ENCODE results near the gene GBP1. TPM values are rescaled to one million over a fixed set of nuclear protein-coding genes. Genes with fewer than 3 reads are reported as not detected.
"Not testable (repeated sequence)": the region's sequence is repeated elsewhere in the genome, so short reads cannot be mapped to it uniquely, and the experiment has no call there.

Gene GBP1
- polyA plus RNA-seq (2013, experiment 1 of 2; ENCODE audit: insufficient read length) = 80.7 TPM
- polyA plus RNA-seq (2013, experiment 2 of 2; ENCODE audit: insufficient read length) = 87.5 TPM

DNA sequence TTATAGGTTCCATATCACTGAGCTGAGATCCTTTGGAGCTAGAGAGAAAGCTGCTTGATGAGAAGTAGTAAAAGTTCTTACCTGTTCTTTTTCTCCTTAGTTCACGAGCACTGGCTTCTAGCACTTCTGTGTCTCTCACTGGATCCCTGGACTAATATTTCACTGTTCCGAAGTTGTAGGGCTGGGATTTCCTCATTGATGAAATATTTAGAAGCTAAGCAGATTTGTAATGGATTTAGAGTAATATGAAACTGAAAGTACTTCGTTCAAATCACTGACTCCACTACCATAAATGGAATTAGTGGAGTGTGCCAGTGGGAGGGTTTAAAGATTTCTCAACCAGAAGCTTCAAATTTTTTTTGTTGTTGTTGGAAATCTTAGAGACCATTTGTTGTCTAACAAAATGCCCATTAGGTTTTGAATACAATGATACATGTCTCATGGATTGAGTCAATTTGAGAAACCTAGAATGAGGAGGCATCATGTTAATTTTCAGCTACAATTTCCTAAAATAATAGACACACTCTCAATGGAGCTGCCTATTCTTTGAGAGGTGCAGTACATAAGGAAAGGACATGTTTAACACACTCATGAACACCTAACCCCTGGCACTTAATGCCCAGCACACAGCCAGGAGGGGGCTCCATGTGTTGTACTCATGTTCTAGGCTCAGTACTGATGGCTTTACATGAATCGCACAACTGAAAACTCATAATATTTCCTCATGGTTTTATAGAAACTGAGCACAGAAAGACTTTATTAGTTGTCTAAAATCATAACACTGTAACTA is at the start of gene GBP1:
Gene GBP1, minus strand, starts transcription at position 130 of the 790 bp plus-strand sequence. CDS start 1,974 bp downstream, outside the sequence.
- DNase-seq = peak; percentile 90

GRCh38 chr1:89114662-89115061 is 49.7 kb upstream of the GBP1 start:
- no peak for DNase-seq

- no peak for DNase-seq
Observed at GRCh38 chr1:89112871-89113613, 48.0 kb upstream of the GBP1 start.

DNA sequence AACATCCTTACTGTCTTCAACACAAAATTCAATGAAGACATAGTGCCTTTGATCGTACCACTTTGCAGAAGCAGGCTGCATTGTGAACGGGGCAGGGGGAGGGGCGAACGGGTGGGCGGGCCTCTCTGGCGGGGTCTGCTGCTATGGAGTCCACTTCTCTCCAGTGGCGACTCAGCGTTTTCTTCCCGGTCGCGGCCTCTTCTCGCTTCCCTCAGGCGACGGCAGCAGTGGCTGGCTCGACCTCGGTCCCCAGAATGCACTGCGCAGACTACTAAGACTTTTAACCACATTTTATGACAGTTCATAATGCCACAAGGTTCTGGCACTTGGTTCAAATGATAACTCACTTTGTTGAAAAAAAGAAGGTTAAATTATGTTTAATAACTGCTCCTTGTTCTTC is 39.7 kb upstream of the GBP1 start:
- no peak for DNase-seq

- peak; percentile 34 for DNase-seq
Observed at GRCh38 chr1:89104147-89104546, 39.1 kb upstream of the GBP1 start.

- DNase-seq = no peak
Observed at GRCh38 chr1:89102021-89102420, 37.0 kb upstream of the GBP1 start.

DNA sequence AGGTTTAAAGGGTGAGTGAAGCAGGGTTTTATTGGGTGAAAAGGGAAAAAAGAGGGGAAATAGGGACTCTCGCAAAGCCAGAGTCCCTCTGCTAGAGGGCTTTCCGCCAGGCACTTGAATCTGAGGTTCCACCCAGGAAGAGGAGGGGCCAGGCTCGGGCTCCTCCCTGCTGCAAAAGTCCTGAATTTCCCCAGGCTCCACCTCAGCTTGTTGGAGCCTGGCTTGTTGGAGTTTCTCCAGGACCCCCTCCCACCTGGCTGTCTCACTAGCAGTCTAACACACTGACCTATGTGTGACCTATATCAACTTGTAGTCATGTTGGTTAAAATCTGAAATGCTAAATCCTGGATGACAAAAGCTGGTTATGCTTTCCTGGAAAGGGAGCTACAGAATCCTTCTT is 35.4 kb upstream of the GBP1 start:
- DNase-seq = no peak

DNA sequence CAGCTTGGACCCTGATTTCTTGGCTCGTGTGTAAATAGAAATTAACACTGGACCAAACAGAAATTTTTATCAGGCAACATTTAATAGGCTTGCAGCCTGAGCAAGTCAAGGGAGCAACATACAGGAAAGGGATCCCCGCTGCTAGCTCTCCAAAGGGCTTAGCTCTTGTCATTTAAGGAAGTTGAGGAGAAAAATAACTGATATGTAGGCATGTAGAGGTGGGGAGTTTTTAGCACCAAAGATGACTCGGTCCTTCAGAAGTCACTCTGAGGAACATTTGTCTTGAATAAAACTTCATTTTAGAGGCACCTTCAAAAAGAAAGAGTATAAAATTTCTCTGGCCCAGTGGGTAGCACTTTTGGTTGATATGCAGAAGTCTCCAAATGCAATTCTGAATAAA is 33.8 kb upstream of the GBP1 start:
- no peak for DNase-seq

DNA sequence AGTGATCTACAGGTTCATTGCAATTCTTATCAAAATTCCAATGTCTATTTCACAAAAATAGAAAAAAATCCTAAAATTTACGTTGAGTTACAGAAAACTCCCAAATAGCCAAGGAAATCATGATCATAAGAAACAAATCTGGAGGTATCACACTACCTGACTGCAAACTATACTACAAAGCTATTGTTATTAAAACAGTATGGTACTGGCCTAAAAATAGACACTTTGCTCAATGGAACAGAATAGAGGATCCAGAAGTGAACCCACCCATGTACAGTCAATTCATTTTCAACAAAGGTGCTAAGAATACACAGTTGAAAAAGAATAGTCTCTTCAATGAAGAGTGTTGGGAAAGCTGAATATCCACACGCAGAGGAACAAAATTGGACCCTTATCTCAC is 30.7 kb upstream of the GBP1 start:
- no peak for DNase-seq

GRCh38 chr1:89089962-89090361 is 25.0 kb upstream of the GBP1 start:
- no peak for DNase-seq

- DNase-seq = no peak
Observed at GRCh38 chr1:89088572-89088971, 23.6 kb upstream of the GBP1 start.

DNA sequence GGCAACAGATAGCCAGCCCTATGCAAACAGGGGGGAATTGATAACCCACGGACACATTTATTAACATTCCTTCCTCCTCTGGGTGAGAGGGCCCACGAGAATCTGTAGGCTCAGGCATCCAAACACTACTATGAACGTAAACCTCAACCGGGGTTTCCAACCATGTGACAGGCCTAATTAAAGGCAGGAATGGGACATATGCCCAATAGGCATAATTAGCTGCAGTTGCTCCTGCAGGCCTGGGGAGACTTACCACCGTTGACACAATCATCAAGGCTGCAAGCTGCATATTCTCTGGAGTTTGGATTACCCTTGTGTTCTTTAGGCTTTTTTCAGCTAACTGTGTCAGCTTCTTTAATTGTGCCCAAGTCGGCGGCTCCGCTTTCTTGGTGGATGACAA is 22.2 kb upstream of the GBP1 start:
- no peak for DNase-seq

GRCh38 chr1:89085781-89086180 is 20.8 kb upstream of the GBP1 start:
- DNase-seq = no peak

DNA sequence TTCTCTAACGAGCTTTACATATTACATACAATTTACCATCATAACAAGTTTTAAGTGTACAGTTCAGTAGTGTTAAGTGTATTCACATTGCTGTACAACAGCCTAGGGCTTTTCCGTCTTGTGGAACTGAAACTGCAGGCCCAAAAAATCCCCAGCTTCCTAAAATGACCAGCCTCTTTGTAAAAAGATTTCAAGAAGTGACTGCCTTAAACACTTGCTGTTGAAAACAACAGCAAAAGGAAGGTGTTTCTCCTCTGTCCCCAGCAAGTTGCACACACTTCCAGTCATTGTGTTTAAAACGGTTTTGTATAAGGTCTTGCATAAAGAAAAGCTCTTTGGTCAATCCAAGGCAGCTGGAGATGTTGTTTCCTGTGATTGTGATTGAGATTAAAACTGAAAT is 16.0 kb upstream of the GBP1 start:
- DNase-seq = no peak

DNA sequence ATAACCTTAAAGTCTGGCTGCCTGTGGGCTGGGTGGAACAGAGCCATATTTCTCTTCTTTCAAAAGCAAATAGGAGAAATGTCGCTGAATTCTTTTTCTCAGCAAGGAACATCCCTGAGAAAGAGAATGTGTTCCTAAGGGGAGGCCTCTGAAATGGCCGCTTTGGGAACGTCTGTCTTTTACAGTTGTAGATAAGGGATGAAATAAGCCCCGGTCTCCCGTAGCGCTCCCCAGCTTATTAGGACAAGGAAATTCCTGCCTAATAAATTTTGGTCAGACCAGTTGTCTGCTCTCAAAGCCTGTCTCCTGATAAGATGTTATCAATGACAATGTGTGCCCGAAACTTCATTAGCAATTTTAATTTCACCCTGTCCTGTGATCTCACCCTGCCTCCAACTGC is 15.1 kb upstream of the GBP1 start:
- not testable (repeated sequence) for DNase-seq

GRCh38 chr1:89072466-89073065 is 7.6 kb upstream of the GBP1 start:
- not testable (repeated sequence) for DNase-seq

GRCh38 chr1:89070509-89070908 is 5.5 kb upstream of the GBP1 start:
- DNase-seq = no peak

- no peak for DNase-seq
Observed at GRCh38 chr1:89069951-89070350, 4.9 kb upstream of the GBP1 start.

DNA sequence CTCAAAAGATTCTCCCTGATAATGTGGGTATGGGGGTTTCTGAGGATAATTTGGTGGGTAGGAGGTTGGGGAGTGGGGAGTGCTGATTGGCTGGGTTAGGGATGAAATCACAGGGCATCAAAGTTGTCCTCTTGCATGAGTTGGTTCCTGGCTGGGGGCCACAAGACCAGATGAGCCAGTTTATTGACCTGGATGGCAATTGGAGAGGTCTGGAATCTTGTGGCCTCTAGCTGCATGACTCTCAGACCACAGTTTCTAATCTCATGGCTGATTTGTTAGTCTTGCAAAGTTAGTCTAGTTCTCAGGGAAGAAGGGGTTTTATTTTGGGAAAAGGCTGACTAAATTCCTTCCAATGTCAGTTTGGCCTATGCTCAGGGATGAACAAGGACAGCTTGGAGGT is 3.3 kb upstream of the GBP1 start:
- DNase-seq = peak; percentile 68

DNA sequence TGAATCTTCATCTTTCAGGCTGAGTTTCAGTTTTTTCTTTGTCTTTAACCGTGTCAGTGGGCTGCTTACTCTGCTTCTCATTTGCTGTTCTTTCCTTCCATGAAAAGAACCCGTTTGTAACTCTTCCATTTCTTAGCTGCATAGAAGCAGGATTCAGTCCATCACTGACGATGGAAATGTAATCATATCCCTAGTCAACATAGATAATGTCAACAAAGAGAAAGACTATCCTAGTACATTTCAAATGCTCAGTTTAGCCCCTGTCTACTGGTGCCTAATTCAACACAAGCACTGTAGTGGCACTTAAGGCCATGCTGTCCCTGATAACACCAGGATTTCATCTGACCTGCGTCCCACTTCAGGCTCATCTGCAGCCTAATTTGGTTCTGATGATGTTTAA is 376 bp downstream of the GBP1 start:
- DNase-seq = no peak

DNA sequence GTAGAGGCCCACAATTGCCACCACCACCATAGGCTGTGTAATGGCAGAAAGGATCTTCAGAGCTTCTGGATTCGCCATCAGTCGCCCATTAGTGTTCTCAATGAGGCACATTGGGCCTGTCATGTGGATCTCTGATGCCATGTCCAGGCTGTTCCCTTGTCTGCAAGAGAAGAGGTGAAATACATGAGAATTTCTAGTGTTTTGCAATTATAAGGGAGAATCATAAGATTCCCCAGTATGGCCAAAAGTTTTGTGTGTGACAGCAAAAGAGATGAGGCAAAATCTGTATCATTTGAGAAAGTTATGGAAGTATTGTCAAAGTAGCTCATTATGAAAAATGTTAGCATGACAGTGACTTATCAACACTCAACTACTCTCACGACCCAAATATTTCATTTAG is 1.9 kb downstream of the GBP1 start:
- no peak for DNase-seq

DNA sequence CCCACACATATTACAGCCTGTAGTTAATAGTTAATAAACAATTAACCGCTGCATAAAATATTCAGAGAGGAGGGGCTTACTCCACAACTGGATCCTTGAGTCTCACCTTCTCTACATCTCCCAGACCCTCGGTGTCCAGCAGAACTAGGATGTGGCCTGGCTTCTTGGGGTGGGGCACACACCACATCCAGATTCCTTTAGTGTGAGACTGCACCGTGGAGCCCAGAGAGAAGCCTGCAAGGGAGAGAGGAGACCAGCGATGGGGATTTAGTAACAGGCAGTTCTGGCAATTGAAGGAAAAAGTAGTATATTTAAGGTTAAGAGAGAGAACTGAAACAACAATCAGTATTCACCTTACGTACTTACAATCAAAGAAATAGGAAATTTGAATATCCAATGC is 4.9 kb downstream of the GBP1 start:
- no peak for DNase-seq

DNA sequence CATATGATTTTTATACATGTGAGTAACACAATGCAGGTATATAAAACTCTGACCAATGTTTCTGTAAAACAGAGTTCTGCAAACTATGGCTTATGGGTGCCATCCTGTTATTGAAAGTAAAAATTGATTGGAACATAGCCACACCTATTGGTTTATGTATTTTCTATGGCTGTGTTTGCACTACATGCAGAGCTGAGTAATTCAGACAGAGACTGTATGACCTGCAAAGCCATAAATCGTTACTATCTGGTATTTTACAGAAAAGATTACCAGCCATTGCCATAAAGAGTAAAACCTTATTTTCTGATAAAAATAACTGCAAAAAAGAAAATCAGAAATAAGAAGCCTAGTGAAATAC is 13.1 kb downstream of the GBP1 start:
- DNase-seq = no peak
